ENCODE measurements around the gene USP33. TPM values are rescaled to one million over a fixed set of nuclear protein-coding genes. Genes with fewer than 3 reads are reported as not detected.
A peak's percentile ranks its signal among the peaks of the same experiment; 100 is the strongest.
"Not testable (repeated sequence)": the region's sequence is repeated elsewhere in the genome, so short reads cannot be mapped to it uniquely, and the experiment has no call there.

Gene USP33
- total and polyA plus RNA-seq, 9 of the 15 experiments (the other 6 are each of a cell fraction or from before 2014, with no cell fraction given), result 22.4 to 83.5 (median 44.7) TPM

- POLR2A ChIA-PET, result interaction anchor here (0.6 to 0.9 kb wide), 3 partner anchors 8 to 173 kb away, joined by 3 to 5 read pairs (median 3); no protein-coding TSS in a partner anchor
- WGBS (ENCODE audit: insufficient coverage, low coverage, missing lambda C conversion rate), result 60% methylated on average over 5 of the region's 5 CpGs
- BruUV-seq (replicated peaks), result no TSS peak
These were observed 80.7 kb downstream of the USP33 start for GRCh38 chr1:77678660-77679610.

GRCh38 chr1:77674807-77675206 is 84.8 kb downstream of the USP33 start:
- WGBS (ENCODE audit: insufficient coverage, low coverage, missing lambda C conversion rate), result 80% methylated on average over 2 of the region's 3 CpGs

More at GRCh38 chr1:77678660-77679610, 80.7 kb downstream of the USP33 start:
- H3K27ac ChIP-seq (ENCODE audit: extremely low read depth, low read depth, low read length), result no peak overlapping the region; the same call in 2 of the 3 replicates
- H3K4me1 ChIP-seq (replicated peaks in 1 of 2; ENCODE audit: control insufficient read depth in 2 of 2, insufficient read depth in 2 of 2, low read length in 2 of 2), result peaks cover 5% of the 10 kb centered on the region in 2 experiments
- no peaks in the 10 kb centered on the region for H3K9me3 ChIP-seq (replicated peaks; ENCODE audit: control insufficient read depth, insufficient read depth, low read depth, low read length)
- no peaks in the 10 kb centered on the region; the same call in 1 of the 2 replicates for H4K20me1 ChIP-seq (replicated peaks; ENCODE audit: control insufficient read depth, insufficient read depth, low read length)
- H3K4me3 ChIP-seq, result no peak overlapping the region
- no peak overlapping the region for H2AFZ ChIP-seq (ENCODE audit: low read depth, low read length)
- H3K27me3 ChIP-seq (ENCODE audit: control insufficient read depth in 2 of 2, insufficient read depth in 2 of 2, low read length in 2 of 2), result no peaks in the 10 kb centered on the region
- FAIRE-seq, result no peak
- no peak for ATAC-seq
- H3K4me2 ChIP-seq (ENCODE audit: insufficient read depth, low read length), result 0 out of 2 replicates have a peak overlapping the region, but pooled peaks have one; percentile 5
- CTCF ChIA-PET (ENCODE audit: low intra/inter-chr PET ratio), result no interaction called here
- H3K9me1 ChIP-seq (ENCODE audit: control insufficient read depth, insufficient read depth, low read length), result no peaks in the 10 kb centered on the region
- peak overlapping the region; percentile 3 to 98; a peak in 2 of 4 replicates for H3K9ac ChIP-seq (ENCODE audit: insufficient read depth in 1 of 2, low read depth in 2 of 2, low read length in 2 of 2)
- H3K36me3 ChIP-seq (ENCODE audit: control insufficient read depth, insufficient read depth, low read length), result peaks cover 22% of the 10 kb centered on the region; the same call in 2 of the 3 replicates
- peaks cover 85% of the 10 kb centered on the region for H3K79me2 ChIP-seq (ENCODE audit: control insufficient read depth, insufficient read depth, low read length)
- intact Hi-C loops (cut with micrococcal nuclease), result no loop called here
- peak in 1 of 4 experiments; percentile 23 for DNase-seq (ENCODE audit: extremely low read depth in 1 of 4, low spot score in 3 of 4)
- in situ Hi-C loops (cut with MboI), result no loop called here
- TF ChIP-seq BHLHE40 (IDR thresholded peaks at IDR 0.05; ENCODE audit: low read length), result no peak
- TF ChIP-seq HDAC8 (tag; IDR thresholded peaks at IDR 0.05), result no peak
- TF ChIP-seq GATA2 (CRISPR knock-in tag; IDR thresholded peaks at IDR 0.05), result no peak
- TF ChIP-seq E2F6 (IDR thresholded peaks at IDR 0.05; ENCODE audit: borderline replicate concordance in 1 of 2, extremely low read depth in 1 of 2, insufficient read depth in 1 of 2, insufficient read length in 1 of 2, low read depth in 1 of 2, low read length in 1 of 2, poor library complexity in 1 of 2, severe bottlenecking in 1 of 2), result no peak
- TF ChIP-seq ESRRA (IDR thresholded peaks at IDR 0.05; ENCODE audit: borderline replicate concordance, low read depth), result no peak
- TF ChIP-seq DACH1 (IDR thresholded peaks at IDR 0.05; ENCODE audit: partially characterized antibody), result peak; percentile 31
- TF ChIP-seq CREM (IDR thresholded peaks at IDR 0.05; ENCODE audit: low read depth), result no peak
- no peak for TF ChIP-seq CTCF (IDR thresholded peaks at IDR 0.05 in 2 of 3, conservative IDR thresholded peaks at IDR 0.05 in 1 of 3; ENCODE audit: insufficient read depth in 2 of 3, low read depth in 1 of 3, low read length in 3 of 3)

More at GRCh38 chr1:77674807-77675206, 84.8 kb downstream of the USP33 start:
- H3K27me3 ChIP-seq (ENCODE audit: control insufficient read depth in 2 of 2, insufficient read depth in 2 of 2, low read length in 2 of 2); H2AFZ ChIP-seq (ENCODE audit: low read depth, low read length); ATAC-seq; FAIRE-seq; intact Hi-C loops (cut with micrococcal nuclease); CTCF ChIA-PET (ENCODE audit: low intra/inter-chr PET ratio); in situ Hi-C loops (cut with MboI); H4K20me1 ChIP-seq (replicated peaks; ENCODE audit: control insufficient read depth, insufficient read depth, low read length); H3K4me2 ChIP-seq (ENCODE audit: insufficient read depth, low read length); BruUV-seq (replicated peaks); H3K9me3 ChIP-seq (replicated peaks; ENCODE audit: control insufficient read depth, insufficient read depth, low read depth, low read length); H3K4me3 ChIP-seq; H3K27ac ChIP-seq (ENCODE audit: extremely low read depth, low read depth, low read length); H3K9ac ChIP-seq (ENCODE audit: insufficient read depth in 1 of 2, low read depth in 2 of 2, low read length in 2 of 2); H3K9me1 ChIP-seq (ENCODE audit: control insufficient read depth, insufficient read depth, low read length); DNase-seq (ENCODE audit: extremely low read depth in 1 of 4, low spot score in 3 of 4): not testable (repeated sequence)
- POLR2A ChIA-PET, result interaction anchor here (0.6 kb wide), 1 partner anchor 8 kb away, joined by 3 read pairs; the partner anchor contains the start of gene ZZZ3
- Histone ChIP-seq H3K4me1 (replicated peaks in 1 of 2; ENCODE audit: control insufficient read depth in 2 of 2, insufficient read depth in 2 of 2, low read length in 2 of 2) (peaks cover 4 to 11% of the 10 kb centered on the region in 2 experiments; a peak in 3 of 5 replicates), H3K79me2 (ENCODE audit: control insufficient read depth, insufficient read depth, low read length) (peaks cover 99% of the 10 kb centered on the region), H3K36me3 (ENCODE audit: control insufficient read depth, insufficient read depth, low read length) (peaks cover 22% of the 10 kb centered on the region; the same call in 1 of the 3 replicates)
